H9 (cell line): Measurements from ENCODE around the gene ASB15. TPM values are rescaled to one million over a fixed set of nuclear protein-coding genes. Genes with fewer than 3 reads are reported as not detected.

Experiments used
- DNase-seq: peaks from one replicate; pipeline ENCODE4 v3.0.0-alpha.2; 2017
- H2AFZ ChIP-seq: one replicate; pipeline ENCODE4 v1.6.1; 2013; ENCODE audit warnings: mild to moderate bottlenecking, low read length, control low read depth, moderate library complexity
- H2AK5ac ChIP-seq: 2 replicates; pipeline ENCODE4 v1.6.1; 2013; ENCODE audit warnings: low read length, control low read depth, mixed read lengths; ENCODE audit not compliant: insufficient read length
- H2BK120ac ChIP-seq: one replicate; pipeline ENCODE4 v1.6.1; 2013; ENCODE audit warnings: low read depth, mild to moderate bottlenecking, low read length, control low read depth, inconsistent platforms; ENCODE audit not compliant: poor library complexity, severe bottlenecking
- H2BK12ac ChIP-seq: 2 replicates; pipeline ENCODE4 v1.6.1; 2013; ENCODE audit warnings: low read length, control low read depth, mixed read lengths, low read depth; ENCODE audit not compliant: insufficient read length
- H2BK15ac ChIP-seq: 2 replicates; pipeline ENCODE4 v1.6.1; 2013; ENCODE audit warnings: low read depth, low read length, control low read depth
- H2BK20ac ChIP-seq: one replicate; pipeline ENCODE4 v1.6.1; 2013; ENCODE audit warnings: low read depth, mild to moderate bottlenecking, low read length, control low read depth, inconsistent platforms; ENCODE audit not compliant: poor library complexity, severe bottlenecking
- H2BK5ac ChIP-seq: 2 replicates; pipeline ENCODE4 v1.6.1; 2013; ENCODE audit warnings: low read length, control low read depth, mixed read lengths; ENCODE audit not compliant: insufficient read length
- H3K14ac ChIP-seq: 2 replicates; pipeline ENCODE4 v1.6.1; 2013; ENCODE audit warnings: low read length, control low read depth; ENCODE audit not compliant: insufficient read depth
- H3K18ac ChIP-seq: 2 replicates; pipeline ENCODE4 v1.6.1; 2013; ENCODE audit warnings: low read depth, mild to moderate bottlenecking, mixed read lengths, low read length, control low read depth; ENCODE audit not compliant: insufficient read length
- H3K23ac ChIP-seq: 2 replicates; pipeline ENCODE4 v1.6.1; 2013; ENCODE audit warnings: low read length, control low read depth, mixed read lengths, low read depth; ENCODE audit not compliant: insufficient read length
- H3K23me2 ChIP-seq: 2 replicates; pipeline ENCODE4 v1.6.1; 2013; ENCODE audit warnings: low read depth, mild to moderate bottlenecking, mixed read lengths, low read length, control low read depth; ENCODE audit not compliant: insufficient read length, poor library complexity, severe bottlenecking
- H3K27ac ChIP-seq: 2 replicates; pipeline ENCODE4 v1.5.1; 2013; ENCODE audit warnings: low read length, control low read depth, mixed read lengths, low read depth; ENCODE audit not compliant: insufficient read length
- H3K27me3 ChIP-seq: 2 replicates; pipeline ENCODE4 v1.6.1; 2013; ENCODE audit warnings: low read length, control low read depth, inconsistent platforms; ENCODE audit not compliant: insufficient read depth
- H3K4ac ChIP-seq: 2 replicates; pipeline ENCODE4 v1.6.1; 2013; ENCODE audit warnings: low read depth, mild to moderate bottlenecking, control low read depth, inconsistent platforms, low read length, moderate library complexity
- H3K4me1 ChIP-seq: 2 replicates; pipeline ENCODE4 v1.6.1; 2013; ENCODE audit warnings: low read length, control low read depth, inconsistent platforms; ENCODE audit not compliant: insufficient read depth
- H3K4me2 ChIP-seq: 2 replicates; pipeline ENCODE4 v1.6.1; 2013; ENCODE audit warnings: low read length, control low read depth, mixed read lengths; ENCODE audit not compliant: insufficient read length, insufficient read depth
- H3K56ac ChIP-seq: 2 replicates; pipeline ENCODE4 v1.6.1; 2013; ENCODE audit warnings: low read depth, mild to moderate bottlenecking, mixed read lengths, low read length, control low read depth; ENCODE audit not compliant: insufficient read length
- H3K79me1 ChIP-seq: 2 replicates; pipeline ENCODE4 v1.6.1; 2013; ENCODE audit warnings: low read depth, mild to moderate bottlenecking, moderate library complexity, low read length, control low read depth, inconsistent platforms; ENCODE audit not compliant: insufficient read depth, poor library complexity, severe bottlenecking
- H3K79me2 ChIP-seq: 2 replicates; pipeline ENCODE4 v1.6.1; 2013; ENCODE audit warnings: low read length, control low read depth, inconsistent platforms; ENCODE audit not compliant: insufficient read depth
- H3K9ac ChIP-seq: 2 replicates; pipeline ENCODE4 v1.6.1; 2013; ENCODE audit warnings: low read length, control low read depth, mixed read lengths; ENCODE audit not compliant: insufficient read length; ENCODE audit errors: extremely low read depth
- H3K9me3 ChIP-seq: one replicate; pipeline ENCODE4 v1.6.1; 2013; ENCODE audit warnings: low read depth, low read length, inconsistent platforms; ENCODE audit not compliant: control insufficient read depth
- H3T11ph ChIP-seq: one replicate; pipeline ENCODE4 v1.6.1; 2013; ENCODE audit warnings: mild to moderate bottlenecking, low read length, control low read depth, inconsistent platforms
- H4K20me1 ChIP-seq: one replicate; pipeline ENCODE4 v1.6.1; 2013; ENCODE audit not compliant: control insufficient read depth, insufficient read length, insufficient read depth
- H4K5ac ChIP-seq: 2 replicates; pipeline ENCODE4 v1.6.1; 2013; ENCODE audit warnings: low read depth, mild to moderate bottlenecking, mixed read lengths, low read length, control low read depth; ENCODE audit not compliant: insufficient read length
- H4K8ac ChIP-seq: replicated peaks from 2 replicates; pipeline ENCODE4 v1.6.1; 2013; ENCODE audit warnings: low read length, control low read depth, mixed read lengths, low read depth; ENCODE audit not compliant: insufficient read length
- H4K91ac ChIP-seq: 2 replicates; pipeline ENCODE4 v1.6.1; 2013; ENCODE audit warnings: low read depth, mild to moderate bottlenecking, moderate library complexity, mixed read lengths, low read length, control low read depth; ENCODE audit not compliant: insufficient read length
- H3K27ac Mint-ChIP-seq, 3 experiments: 2 replicates in 2 of 3; 3 replicates in 1 of 3; pipeline ENCODE4 v1.8.0; 2020 to 2021; ENCODE audit warnings: mixed read lengths in 3 of 3, mild to moderate bottlenecking in 1 of 3, moderate library complexity in 1 of 3
- H3K27me3 Mint-ChIP-seq: 2 replicates; pipeline ENCODE4 v1.8.0; 2021; ENCODE audit warnings: low read depth, mild to moderate bottlenecking, moderate library complexity, mixed read lengths
- H3K36me3 Mint-ChIP-seq, 3 experiments: 2 replicates in 2 of 3; 3 replicates in 1 of 3; pipeline ENCODE4 v1.8.0; 2020 to 2021; ENCODE audit warnings: low read depth in 3 of 3, mixed read lengths in 3 of 3; ENCODE audit not compliant: insufficient read depth in 1 of 3
- H3K4me1 Mint-ChIP-seq, 2 experiments: 2 replicates each; pipeline ENCODE4 v1.8.0; 2020; ENCODE audit warnings: mixed read lengths in 2 of 2
- H3K4me3 Mint-ChIP-seq, 2 experiments: 2 replicates in 1 of 2; 3 replicates in 1 of 2; pipeline ENCODE4 v1.8.0; 2020 to 2021; ENCODE audit warnings: mild to moderate bottlenecking in 2 of 2, mixed read lengths in 2 of 2, moderate library complexity in 1 of 2
- H3K9me3 Mint-ChIP-seq, 2 experiments: 2 replicates in 1 of 2; 3 replicates in 1 of 2; pipeline ENCODE4 v1.8.0; 2020; ENCODE audit warnings: mild to moderate bottlenecking in 2 of 2, mixed read lengths in 2 of 2, moderate library complexity in 1 of 2
- CTCF ChIP-seq: fragments of 200-600 bp; sonication (generic); conservative IDR thresholded peaks from 3 replicates; pipeline ENCODE4 v1.8.0; 2021; ENCODE audit warnings: antibody characterized with exemption, mild to moderate bottlenecking
- total RNA-seq: library from RNA; stranded (reverse); gene quantifications from 2 replicates; pipeline ENCODE4 v1.2.1, GENCODE V29; 2021

Gene ASB15
- total RNA-seq, 1 experiment from 2014 or later = not detected

- H3K27ac Mint-ChIP-seq = no peak overlapping the region
- Histone ChIP-seq H3K18ac (no peak overlapping the region), H3K4ac (no peak overlapping the region), H3K9ac (no peak overlapping the region), H3K4me2 (no peak overlapping the region), H3T11ph (no peak overlapping the region), H3K14ac (no peak overlapping the region), H2AFZ (no peak overlapping the region), H4K8ac (no peak overlapping the region), H3K4me1 (no peaks in the 10 kb centered on the region), H4K5ac (no peak overlapping the region), H4K20me1 (no peaks in the 10 kb centered on the region), H2BK20ac (no peak overlapping the region), H2BK12ac (no peak overlapping the region), H4K91ac (no peak overlapping the region), H3K56ac (no peak overlapping the region), H3K79me2 (no peaks in the 10 kb centered on the region), H2BK5ac (no peak overlapping the region), H3K27me3 (no peaks in the 10 kb centered on the region), H3K23ac (no peak overlapping the region), H3K9me3 (no peaks in the 10 kb centered on the region), H2BK15ac (no peak overlapping the region), H2AK5ac (no peak overlapping the region), H2BK120ac (no peak overlapping the region), H3K79me1 (no peaks in the 10 kb centered on the region), H3K23me2 (no peaks in the 10 kb centered on the region), H3K27ac (no peak overlapping the region)
- DNase-seq = no peak
- no peak overlapping the region for H3K4me3 Mint-ChIP-seq
- TF ChIP-seq CTCF = no peak
- no peaks in the 10 kb centered on the region for H3K36me3 Mint-ChIP-seq
- H3K4me1 Mint-ChIP-seq = peaks cover 10 to 12% of the 10 kb centered on the region in 2 experiments
- no peaks in the 10 kb centered on the region; the same call in 1 of the 2 replicates for H3K27me3 Mint-ChIP-seq
- H3K9me3 Mint-ChIP-seq = no peaks in the 10 kb centered on the region; a peak in 1 of 5 replicates
Measured at GRCh38 chr7:123675181-123675473, 73.5 kb downstream of the ASB15 start.
